ENCODE measurements around the gene NTRK3. TPM values are rescaled to one million over a fixed set of nuclear protein-coding genes. Genes with fewer than 3 reads are reported as not detected.

NTRK3 gene
- total RNA-seq, 2 donors from 2014 or later = 0.53 TPM; not detected in 1

DNA sequence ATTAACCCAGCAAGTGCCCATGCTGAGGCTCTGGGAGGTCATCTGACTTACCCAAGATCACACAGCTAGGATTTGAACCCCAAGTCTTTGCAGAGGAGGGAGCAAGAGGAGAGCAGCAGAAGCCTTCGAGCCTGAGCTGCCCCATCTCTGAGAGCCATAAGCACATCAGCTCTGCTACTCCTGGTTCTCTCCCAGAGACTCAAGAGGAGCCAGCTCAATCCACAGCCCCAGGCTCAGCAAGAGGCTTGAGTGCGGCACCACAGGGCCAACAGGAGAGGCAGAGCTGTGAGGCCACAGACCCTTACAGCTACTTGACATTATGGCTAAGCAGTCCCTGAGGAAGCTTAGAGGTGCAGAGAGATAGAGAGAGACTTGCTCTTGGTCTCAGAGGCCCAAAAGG lies 15.9 kb upstream of the NTRK3 start:
- no peak overlapping the region for H3K27ac Mint-ChIP-seq
- H3K9me3 Mint-ChIP-seq = no peaks in the 10 kb centered on the region
- H3K4me1 Mint-ChIP-seq = no peaks in the 10 kb centered on the region
- no peaks in the 10 kb centered on the region for H3K36me3 Mint-ChIP-seq (ENCODE audit: low read depth)
- no peak for ATAC-seq (replicated peaks)
- peaks cover 14% of the 10 kb centered on the region for H3K27me3 Mint-ChIP-seq
- no peak overlapping the region for H3K4me3 Mint-ChIP-seq

DNA sequence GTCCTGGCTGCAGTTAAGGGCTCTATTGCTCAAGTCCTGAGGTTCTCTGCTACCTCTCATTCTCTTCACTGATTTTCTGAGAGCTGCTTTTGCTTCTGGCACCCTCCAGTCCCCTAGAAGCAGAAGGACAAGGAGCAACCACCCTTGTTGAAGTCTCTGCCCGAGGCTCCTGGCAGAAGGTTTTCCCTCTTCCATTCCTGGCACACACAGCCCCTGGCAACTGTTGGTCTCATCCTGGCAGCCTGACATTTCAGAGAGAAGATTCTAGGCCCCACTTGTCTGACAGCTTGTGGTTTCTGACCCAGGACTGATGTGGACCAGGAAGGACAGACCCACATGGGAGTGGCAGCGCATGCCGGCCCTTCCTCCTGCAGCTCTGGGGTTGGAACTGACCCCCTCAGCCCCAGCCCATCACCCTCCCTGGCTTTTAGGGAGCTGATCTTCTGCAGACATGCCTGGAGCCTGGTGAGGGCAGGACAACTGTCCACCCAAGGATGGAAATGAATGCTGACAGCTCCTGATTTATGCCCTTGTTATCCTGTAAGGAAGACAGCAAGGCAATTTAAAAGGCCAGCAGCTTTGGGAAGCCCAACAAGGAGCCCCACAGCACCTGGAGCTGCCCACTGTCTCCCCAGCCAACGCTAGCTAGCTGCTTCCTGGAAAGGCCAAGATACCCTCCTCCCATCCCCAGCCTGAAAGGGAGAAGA lies 13.0 kb upstream of the NTRK3 start:
- no peak for ATAC-seq (replicated peaks)

DNA sequence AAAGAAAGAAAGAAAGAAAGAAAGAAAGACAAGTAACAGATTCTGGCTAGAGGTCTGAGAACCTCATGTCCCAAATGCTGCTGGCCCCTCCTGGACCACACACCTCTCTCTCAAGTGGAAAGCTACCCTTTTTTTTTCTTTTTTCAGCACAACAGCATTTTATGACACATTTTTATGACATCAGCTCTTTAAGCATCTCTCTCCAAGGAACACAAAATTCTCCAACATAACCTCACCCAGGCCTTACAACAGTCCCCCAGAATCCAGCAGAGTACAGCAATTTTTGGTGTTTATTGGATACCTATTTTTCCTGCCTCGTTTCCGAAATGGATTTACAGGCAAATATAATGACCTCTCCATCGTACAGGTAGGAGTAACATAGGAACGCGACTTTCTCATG lies 11.2 kb upstream of the NTRK3 start:
- Mint-ChIP-seq H3K27ac (no peak overlapping the region), H3K36me3 (ENCODE audit: low read depth) (no peaks in the 10 kb centered on the region), H3K4me1 (no peaks in the 10 kb centered on the region), H3K9me3 (no peaks in the 10 kb centered on the region), H3K27me3 (peaks cover 29% of the 10 kb centered on the region), H3K4me3 (no peak overlapping the region)
- ATAC-seq (replicated peaks) = no peak

More for the DNA sequence above, 13.0 kb upstream of the NTRK3 start:
- Mint-ChIP-seq H3K36me3 (ENCODE audit: low read depth) (no peaks in the 10 kb centered on the region), H3K27me3 (peaks cover 19% of the 10 kb centered on the region), H3K27ac (no peak overlapping the region), H3K4me1 (no peaks in the 10 kb centered on the region), H3K9me3 (no peaks in the 10 kb centered on the region), H3K4me3 (no peak overlapping the region)

DNA sequence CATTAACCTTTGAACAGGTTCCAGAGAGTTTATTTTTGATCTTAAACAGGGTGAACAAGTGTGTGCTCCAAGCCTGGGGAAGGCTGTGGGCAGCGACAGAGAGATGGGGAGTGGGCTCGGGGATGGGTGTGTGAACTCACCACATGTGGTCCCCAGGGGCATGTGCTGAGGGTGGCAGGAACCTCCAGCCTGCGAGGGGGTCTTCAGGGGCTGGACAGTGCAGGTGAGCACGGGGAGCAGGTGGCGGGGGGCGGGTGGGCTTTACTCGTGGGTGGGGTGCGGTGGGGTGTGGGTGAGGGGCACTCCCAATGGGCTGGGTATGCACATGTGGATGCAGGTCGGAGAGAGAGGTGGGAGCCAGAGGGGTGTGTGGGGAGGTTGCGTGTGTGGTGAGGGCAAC lies 9.6 kb upstream of the NTRK3 start:
- no peak for ATAC-seq (replicated peaks)
- Mint-ChIP-seq H3K27ac (no peak overlapping the region), H3K4me3 (no peak overlapping the region), H3K36me3 (ENCODE audit: low read depth) (no peaks in the 10 kb centered on the region), H3K27me3 (peaks cover 31% of the 10 kb centered on the region), H3K9me3 (no peaks in the 10 kb centered on the region), H3K4me1 (no peaks in the 10 kb centered on the region)

DNA sequence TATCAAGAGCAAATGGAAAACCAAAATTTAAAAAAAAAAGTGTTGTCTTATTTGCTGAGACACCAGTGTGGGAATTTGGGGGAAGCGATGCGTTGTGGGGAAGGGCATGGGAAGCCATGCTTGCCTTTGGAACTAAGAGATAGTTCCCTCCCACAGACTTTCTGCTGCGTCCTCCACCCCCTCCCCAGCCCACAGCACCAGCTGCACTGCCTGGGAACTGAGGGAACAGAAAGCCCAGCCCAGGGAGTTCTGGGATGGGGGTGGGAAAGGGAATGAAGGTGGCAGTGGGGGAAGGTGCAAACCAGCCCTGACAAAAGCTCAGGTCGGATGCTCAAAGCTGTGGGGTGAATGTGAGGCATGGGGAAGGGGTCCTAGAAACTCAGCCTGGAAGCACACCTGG lies 8.1 kb upstream of the NTRK3 start:
- no peaks in the 10 kb centered on the region for H3K36me3 Mint-ChIP-seq (ENCODE audit: low read depth)

DNA sequence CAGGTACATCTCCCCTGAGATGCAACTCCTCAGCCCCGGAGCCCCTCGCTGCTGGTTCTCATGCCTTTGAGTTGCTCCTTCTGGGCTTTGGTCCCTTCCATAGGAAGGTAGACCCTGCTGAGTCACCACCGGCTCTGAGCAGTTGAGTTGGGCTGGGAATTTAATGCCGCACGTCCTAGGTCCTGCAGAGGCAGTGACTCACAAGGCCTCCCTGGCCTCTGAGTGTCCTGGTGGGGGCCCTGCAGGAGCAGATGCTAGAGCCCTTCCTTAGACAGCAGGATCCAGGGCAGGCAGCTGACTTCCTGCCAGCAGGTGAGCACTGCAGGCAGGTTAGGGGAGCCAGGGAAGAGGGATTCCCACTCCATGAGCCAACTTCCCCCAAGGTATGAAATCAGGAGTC lies 5.5 kb upstream of the NTRK3 start:
- H3K9me3 Mint-ChIP-seq = no peaks in the 10 kb centered on the region
- no peak for ATAC-seq (replicated peaks)
- no peak overlapping the region for H3K27ac Mint-ChIP-seq
- H3K4me3 Mint-ChIP-seq = no peak overlapping the region
- H3K27me3 Mint-ChIP-seq = peaks cover 55% of the 10 kb centered on the region
- peaks cover 4% of the 10 kb centered on the region for H3K4me1 Mint-ChIP-seq
- H3K36me3 Mint-ChIP-seq (ENCODE audit: low read depth) = no peaks in the 10 kb centered on the region

More for the DNA sequence above, 8.1 kb upstream of the NTRK3 start:
- Mint-ChIP-seq H3K27ac (no peak overlapping the region), H3K9me3 (no peaks in the 10 kb centered on the region), H3K27me3 (peaks cover 31% of the 10 kb centered on the region), H3K4me3 (no peak overlapping the region), H3K4me1 (no peaks in the 10 kb centered on the region)
- ATAC-seq (replicated peaks) = no peak

DNA sequence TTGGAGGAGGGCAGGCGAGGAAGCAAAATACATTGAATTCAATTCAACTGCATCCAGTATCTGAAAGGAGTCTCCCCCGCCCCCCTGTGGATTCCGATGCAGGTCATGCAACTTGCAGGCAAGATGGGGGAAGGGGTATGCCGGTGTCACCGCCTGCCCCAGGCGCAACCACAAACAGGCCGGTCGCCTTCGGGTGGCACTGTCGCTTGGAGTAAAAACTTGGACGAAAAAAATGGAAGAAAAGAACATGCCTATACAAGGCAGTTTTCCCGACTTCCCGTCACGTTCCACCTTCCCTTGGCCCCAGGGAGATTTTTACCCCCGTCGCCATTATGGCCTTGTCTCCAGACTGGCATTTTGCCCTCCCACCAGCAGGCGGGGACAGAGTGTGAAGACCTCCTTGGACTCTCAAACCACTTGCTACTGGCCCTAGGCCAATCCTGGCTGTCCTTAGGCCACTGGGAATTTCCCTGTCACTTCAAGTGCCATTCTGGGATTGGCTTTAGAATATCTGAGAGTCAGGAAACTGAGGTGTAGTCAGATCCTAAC lies 1.6 kb upstream of the NTRK3 start:
- peaks cover 6% of the 10 kb centered on the region for H3K36me3 Mint-ChIP-seq (ENCODE audit: low read depth)
- H3K4me3 Mint-ChIP-seq = peak overlapping the region; percentile 72
- ATAC-seq (replicated peaks) = no peak
- H3K27ac Mint-ChIP-seq = no peak overlapping the region
- H3K4me1 Mint-ChIP-seq = peaks cover 4% of the 10 kb centered on the region
- no peaks in the 10 kb centered on the region for H3K9me3 Mint-ChIP-seq
- peaks cover 57% of the 10 kb centered on the region for H3K27me3 Mint-ChIP-seq

DNA sequence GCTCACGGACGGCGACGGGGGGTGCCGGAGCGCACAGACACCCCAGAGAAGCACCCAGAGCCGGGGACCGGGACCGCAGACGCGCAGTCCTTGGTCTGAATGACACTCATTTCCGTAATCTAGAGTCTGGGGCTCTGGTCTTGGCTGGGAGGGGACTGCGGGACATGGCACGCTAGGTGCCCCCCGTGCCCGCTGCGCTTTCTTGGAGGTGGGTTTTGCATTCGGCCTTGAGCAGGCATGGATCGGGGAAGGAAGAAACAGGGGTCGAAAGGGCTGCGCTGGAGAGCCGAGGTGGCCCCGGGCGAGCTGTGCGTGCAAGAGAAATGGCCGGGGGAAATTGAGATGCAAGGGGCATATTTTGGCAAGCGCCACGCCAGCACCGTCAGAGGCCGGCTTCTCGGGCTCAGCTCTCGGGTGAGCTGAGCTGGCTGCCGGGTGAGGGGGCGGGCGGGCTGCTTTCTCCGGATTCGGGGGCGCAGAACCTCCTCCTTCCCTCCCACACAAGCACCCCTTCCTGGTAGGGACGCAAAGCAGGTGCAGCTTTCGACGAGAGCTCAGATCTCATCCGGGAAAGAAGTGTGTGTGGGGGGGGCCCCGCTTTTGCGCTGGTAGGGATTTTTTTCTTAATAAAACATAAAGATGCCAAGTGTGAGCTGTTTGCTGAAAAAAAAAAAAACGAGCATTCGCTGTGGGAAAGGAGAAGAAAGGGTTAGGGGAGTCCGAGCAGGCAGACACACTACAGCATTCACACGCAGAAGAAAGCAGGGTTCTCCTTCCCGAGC lies 963 bp upstream of the NTRK3 start:
- ATAC-seq (replicated peaks) = peak; percentile 45
- Mint-ChIP-seq H3K27ac (no peak overlapping the region), H3K9me3 (no peaks in the 10 kb centered on the region), H3K36me3 (ENCODE audit: low read depth) (peaks cover 6% of the 10 kb centered on the region), H3K4me1 (peaks cover 4% of the 10 kb centered on the region), H3K27me3 (peaks cover 55% of the 10 kb centered on the region), H3K4me3 (peak overlapping the region; percentile 72)

DNA sequence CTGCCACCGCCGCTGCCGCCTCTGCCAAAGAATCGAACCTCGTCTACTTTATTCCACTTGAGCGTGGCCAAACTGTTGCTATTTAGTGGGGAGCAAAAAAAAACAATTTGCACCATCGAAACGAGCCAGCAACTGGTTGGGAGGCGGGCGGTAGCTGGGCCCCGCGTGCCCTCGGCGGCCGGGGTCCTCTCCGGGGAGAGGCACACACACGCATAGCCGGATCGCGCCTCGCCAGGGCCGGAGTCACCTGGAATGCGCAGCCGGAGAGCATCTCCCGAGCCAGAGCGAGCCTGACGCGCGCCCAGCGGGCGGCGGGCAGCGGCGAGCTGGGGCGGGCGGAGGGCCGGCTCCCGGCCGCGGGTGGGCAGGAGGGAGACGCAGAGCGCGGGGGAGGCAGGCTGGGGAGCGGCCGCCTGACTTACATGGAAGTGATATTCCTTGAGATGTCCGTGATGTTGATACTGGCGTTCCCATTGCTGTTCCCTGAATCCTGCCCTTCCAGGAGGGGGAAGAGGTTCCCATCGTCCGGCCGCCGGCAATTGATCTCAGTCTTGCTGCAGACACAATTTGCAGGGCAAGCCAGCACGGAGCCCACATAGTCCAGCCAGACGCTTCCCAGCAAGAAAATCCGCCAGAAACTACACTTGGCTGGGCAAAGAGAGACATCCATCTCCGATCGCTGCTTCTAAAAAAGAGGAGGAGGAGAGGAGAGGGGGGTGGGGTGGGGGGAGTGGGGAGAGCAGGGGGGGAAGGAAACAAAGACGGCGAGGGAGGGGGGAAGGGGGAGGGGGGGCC lies 858 bp downstream of the NTRK3 start:
- H3K9me3 Mint-ChIP-seq = no peaks in the 10 kb centered on the region
- ATAC-seq (replicated peaks) = peak; percentile 14
- peak overlapping the region; percentile 72 for H3K4me3 Mint-ChIP-seq
- H3K36me3 Mint-ChIP-seq (ENCODE audit: low read depth) = peaks cover 6% of the 10 kb centered on the region
- no peak overlapping the region for H3K27ac Mint-ChIP-seq
- peaks cover 4% of the 10 kb centered on the region for H3K4me1 Mint-ChIP-seq
- H3K27me3 Mint-ChIP-seq = peaks cover 49% of the 10 kb centered on the region

DNA sequence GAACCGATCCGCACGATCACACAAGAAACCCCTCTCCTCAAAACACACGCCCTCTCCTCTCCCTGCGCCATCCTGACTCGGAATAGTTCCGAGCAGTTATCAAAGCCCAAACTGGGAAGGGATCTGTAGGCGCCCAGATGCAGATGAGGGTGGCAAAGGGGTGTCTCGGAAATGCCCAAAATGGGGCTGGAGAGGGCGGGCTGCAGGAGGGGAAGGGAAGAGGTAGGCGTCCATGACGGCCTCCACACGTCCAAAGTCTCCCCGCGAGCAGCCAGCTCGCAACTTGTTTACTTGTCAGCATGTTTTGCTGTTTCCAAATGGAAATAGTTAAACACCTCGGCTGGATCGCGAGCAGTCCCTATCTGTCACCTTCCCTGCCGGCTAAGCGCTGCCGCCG lies 1.5 kb downstream of the NTRK3 start:
- no peak for ATAC-seq (replicated peaks)
- Mint-ChIP-seq H3K4me1 (peaks cover 4% of the 10 kb centered on the region), H3K27me3 (peaks cover 46% of the 10 kb centered on the region), H3K9me3 (no peaks in the 10 kb centered on the region), H3K27ac (no peak overlapping the region), H3K36me3 (ENCODE audit: low read depth) (peaks cover 6% of the 10 kb centered on the region), H3K4me3 (peak overlapping the region; percentile 72)

DNA sequence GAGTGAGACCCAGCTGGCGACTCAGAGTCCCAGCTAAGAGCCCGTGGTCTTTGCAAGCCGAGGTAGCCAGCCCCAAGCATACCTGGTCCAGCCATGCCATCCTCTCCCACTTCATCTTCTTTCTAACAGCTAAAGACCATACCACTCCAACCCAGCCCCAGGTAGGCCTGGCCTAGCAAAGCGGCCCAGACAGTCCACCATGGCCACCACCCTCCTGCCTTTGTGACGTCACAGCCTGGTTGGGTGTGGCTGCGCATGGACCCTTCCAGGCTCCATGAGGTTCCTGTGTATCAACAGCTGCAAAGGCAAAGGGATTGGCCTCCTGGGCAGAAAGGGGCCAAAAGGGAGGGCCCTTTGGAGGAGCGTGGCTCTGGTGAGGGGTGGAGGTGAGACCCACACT lies 4.1 kb downstream of the NTRK3 start:
- no peaks in the 10 kb centered on the region for H3K9me3 Mint-ChIP-seq
- ATAC-seq (replicated peaks) = no peak
- H3K4me1 Mint-ChIP-seq = peaks cover 3% of the 10 kb centered on the region
- no peak overlapping the region for H3K4me3 Mint-ChIP-seq
- peaks cover 6% of the 10 kb centered on the region for H3K36me3 Mint-ChIP-seq (ENCODE audit: low read depth)
- no peak overlapping the region for H3K27ac Mint-ChIP-seq
- H3K27me3 Mint-ChIP-seq = peaks cover 28% of the 10 kb centered on the region

DNA sequence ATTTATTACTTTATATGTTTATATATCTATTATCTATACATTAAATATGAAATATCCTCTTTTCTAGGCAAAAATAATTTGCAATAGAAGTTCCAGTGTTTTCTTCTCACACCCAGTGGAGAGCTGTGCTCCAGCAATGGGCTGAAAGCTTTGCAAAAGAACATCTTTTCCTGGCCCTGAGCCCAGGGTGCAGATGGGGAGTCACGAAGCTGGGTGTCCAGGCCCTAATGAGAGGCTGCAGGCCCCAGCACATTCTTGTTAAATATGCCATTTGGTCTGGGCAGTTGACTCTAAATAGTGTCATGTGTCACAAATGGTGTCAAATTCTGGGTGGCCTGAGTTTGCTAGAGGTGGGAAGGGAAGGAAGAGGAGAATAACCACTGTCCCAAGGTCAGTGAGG lies 5.7 kb downstream of the NTRK3 start:
- no peak overlapping the region for H3K27ac Mint-ChIP-seq
- H3K9me3 Mint-ChIP-seq = no peaks in the 10 kb centered on the region

DNA sequence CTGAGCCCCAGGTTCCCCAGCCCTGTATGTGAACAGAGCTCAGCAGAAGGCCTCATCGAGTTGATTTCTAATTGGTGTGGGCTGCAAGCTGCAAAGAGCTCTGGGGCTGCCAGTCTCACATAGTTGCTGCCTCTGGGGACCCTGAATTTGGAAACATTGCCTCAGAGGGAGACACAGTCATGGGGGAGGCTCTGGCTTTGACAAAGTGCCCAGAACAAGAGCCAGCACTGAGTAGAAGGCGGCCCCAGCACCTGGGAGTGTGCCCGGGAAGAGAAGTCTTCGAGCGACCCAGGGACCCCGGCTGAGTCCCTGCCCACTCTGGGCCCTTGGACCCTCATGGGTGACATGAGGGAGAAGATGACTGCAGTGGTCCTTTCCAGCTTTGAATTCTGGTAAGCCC lies 7.3 kb downstream of the NTRK3 start:
- Mint-ChIP-seq H3K4me1 (peaks cover 10% of the 10 kb centered on the region), H3K27ac (no peak overlapping the region), H3K27me3 (peaks cover 30% of the 10 kb centered on the region), H3K4me3 (no peak overlapping the region), H3K9me3 (no peaks in the 10 kb centered on the region), H3K36me3 (ENCODE audit: low read depth) (no peaks in the 10 kb centered on the region)
- no peak for ATAC-seq (replicated peaks)

More for the DNA sequence above, 5.7 kb downstream of the NTRK3 start:
- Mint-ChIP-seq H3K4me1 (peaks cover 10% of the 10 kb centered on the region), H3K27me3 (peaks cover 31% of the 10 kb centered on the region), H3K4me3 (no peak overlapping the region), H3K36me3 (ENCODE audit: low read depth) (peaks cover 6% of the 10 kb centered on the region)
- ATAC-seq (replicated peaks) = no peak

DNA sequence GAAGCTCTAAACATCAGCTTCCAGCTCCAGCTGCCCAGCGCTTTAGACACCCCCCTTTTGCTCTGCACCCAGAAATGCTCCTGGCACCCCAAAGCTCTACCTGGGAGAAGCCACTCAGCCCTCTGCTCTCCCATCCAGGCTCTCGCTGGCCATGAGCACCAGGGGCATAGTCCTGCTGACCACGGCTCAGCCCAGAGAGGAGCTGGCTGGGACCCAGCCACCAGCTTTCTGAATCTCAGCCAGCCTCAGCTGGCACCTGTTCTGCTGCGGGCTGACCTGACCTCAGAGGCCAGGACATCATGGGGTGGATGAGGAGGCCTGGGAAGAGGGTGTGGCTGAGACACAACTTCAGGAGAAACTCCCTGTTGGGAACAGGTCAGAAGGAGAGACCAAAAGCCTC lies 8.6 kb downstream of the NTRK3 start:
- H3K27me3 Mint-ChIP-seq = peaks cover 22% of the 10 kb centered on the region
- H3K9me3 Mint-ChIP-seq = no peaks in the 10 kb centered on the region
- no peaks in the 10 kb centered on the region for H3K36me3 Mint-ChIP-seq (ENCODE audit: low read depth)
- H3K27ac Mint-ChIP-seq = no peak overlapping the region
- peaks cover 10% of the 10 kb centered on the region for H3K4me1 Mint-ChIP-seq
- no peak for ATAC-seq (replicated peaks)
- no peak overlapping the region for H3K4me3 Mint-ChIP-seq
